GM19397 (cell line): ENCODE data around the gene MUC4.
"Not testable (repeated sequence)": the region's sequence is repeated elsewhere in the genome, so short reads cannot be mapped to it uniquely, and the experiment has no call there.

Source experiments
- ATAC-seq: cut with Tn5 transposase; IDR thresholded peaks from one replicate; pipeline ENCODE4 v1.9.1; 2021; ENCODE audit warnings: mild to moderate bottlenecking, moderate library complexity; ENCODE audit not compliant: unreplicated experiment

MUC4 gene

DNA sequence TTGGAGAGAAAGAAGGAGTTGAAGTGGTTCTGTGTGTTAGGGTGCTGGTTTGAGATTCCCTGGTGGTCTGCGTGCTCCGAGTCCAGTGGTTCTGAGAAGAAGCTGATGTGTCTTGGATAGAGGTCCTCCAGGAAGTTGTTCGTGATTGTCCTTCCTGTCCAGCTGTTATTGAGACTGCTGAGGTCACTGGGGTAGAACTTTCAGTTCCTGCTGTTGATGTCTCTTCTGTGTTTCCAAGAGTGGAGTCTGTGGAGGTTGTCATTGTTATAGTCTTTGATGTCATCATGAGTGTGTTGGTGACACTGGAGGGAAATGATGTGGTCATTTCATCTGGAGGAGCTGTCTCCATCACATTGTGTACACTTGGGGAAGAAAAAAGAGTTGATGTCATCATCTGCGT lies 20.8 kb downstream of the MUC4 start:
- no peak for ATAC-seq

DNA sequence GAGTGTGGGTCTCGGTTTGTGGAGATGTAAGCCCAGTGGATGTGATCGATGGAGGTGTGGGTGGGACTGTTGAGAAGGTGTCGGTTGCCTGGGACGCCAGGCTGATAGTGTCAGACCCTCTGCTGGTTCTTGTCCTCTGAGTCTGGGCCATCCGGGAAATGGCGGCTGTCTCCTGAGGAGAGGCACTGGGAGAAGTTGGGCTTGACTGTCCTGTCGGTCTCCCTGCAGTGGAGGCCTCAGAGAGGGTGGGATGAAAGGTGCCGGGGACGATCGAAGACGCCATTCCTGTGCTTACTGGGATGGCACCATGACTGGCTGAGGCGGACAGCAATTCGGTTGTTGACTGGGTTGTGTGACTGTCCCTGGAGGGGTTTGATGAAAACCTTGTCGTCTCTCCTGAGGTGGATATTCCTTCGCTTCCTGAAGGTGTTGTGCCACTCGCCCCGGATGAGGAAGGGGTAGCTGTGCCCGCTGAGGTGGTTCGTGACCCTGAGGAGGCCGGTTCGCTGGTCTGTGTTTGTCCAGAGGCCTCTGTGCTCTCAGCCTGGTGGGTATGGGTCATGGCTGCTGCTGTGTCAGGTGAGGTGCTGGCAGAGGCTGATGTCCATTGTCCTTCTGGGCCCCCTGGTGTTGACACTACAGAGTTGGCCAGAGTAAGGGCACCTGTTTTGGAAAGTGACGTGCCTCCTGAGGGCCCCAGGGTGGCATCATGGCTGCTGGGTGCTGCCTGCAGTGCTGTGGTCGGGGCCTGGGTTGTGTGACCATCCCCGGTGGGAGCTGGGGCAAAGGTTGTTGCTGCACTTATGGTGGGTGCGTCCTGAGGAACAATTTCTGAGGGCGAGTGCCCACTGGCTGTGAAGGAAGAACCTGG lies 22.8 kb downstream of the MUC4 start:
- ATAC-seq = no peak

DNA sequence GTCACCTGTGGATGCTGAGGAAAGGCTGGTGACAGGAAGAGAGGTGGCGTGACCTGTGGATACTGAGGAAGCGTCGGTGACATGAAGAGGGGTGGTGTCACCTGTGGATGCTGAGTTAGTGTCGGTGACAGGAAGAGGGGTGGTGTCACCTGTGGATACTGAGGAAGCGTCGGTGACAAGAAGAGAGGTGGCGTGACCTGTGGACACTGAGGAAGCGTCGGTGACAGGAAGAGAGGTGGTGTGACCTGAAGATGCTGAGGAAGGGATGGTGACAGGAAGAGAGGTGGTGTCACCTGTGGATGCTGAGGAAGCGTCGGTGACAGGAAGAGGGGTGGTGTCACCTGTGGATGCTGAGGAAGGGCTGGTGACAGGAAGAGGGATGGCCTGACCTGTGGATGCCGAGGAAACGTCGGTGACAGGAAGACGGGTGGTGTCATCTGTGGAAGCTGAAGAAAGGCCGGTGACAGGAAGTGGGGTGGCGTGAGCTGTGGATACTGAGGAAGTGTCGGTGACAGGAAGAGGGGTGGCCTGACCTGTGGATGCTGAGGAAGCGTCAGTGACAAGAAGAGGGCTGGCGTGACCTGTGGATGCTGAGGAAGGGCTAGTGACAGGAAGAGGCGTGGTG lies 25.8 kb downstream of the MUC4 start:
- not testable (repeated sequence) for ATAC-seq

DNA sequence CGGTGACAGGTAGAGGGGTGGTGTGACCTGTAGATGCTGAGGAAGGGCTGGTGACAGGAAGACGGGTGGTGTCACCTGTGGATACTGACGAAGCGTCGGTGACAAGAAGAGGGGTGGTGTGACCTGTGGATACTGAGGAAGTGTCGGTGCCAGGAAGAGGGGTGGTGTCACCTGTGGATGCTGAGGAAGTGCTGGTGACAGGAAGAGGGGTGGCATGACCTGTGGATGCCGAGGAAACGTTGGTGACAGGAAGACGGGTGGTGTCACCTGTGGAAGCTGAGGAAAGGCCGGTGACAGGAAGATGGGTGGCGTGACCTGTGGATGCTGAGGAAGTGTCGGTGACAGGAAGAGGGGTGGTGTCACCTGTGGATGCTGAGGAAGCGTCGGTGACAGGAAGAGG lies 27.7 kb downstream of the MUC4 start:
- not testable (repeated sequence) for ATAC-seq

DNA sequence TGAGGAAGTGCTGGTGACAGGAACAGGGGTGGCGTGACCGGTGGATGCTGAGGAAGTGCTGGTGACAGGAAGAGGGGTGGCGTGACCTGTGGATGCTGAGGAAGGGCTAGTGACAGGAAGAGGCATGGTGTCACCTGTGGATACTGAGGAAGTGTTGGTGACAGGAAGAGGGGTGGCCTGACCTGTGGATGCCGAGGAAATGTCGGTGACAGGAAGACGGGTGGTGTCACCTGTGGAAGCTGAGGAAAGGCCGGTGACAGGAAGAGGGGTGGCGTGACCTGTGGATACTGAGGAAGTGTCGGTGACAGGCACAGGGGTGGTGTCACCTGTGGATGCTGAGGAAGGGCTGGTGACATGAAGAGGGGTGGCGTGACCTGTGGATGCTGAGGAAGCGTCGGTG lies 30.5 kb downstream of the MUC4 start:
- ATAC-seq = not testable (repeated sequence)

DNA sequence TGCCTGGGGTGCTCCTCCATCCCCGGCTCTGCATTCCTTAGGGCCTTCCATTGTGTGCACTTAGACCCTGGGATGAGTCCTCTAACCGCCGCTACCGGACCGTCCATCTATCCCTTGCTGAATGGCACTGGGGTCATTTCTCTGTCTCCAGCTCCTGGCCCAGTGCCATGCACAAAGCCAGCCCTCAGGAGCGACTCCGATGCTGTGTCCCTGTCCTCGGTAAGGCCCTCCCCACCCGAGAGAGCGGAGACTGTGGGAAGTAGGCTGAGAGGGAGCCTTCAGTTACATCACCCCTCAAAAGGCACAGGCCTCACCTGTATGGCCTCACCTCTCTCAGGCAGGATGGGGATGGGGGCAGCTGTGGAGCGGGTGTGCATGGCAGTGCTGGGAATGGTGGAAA lies 33.8 kb downstream of the MUC4 start:
- no peak for ATAC-seq

DNA sequence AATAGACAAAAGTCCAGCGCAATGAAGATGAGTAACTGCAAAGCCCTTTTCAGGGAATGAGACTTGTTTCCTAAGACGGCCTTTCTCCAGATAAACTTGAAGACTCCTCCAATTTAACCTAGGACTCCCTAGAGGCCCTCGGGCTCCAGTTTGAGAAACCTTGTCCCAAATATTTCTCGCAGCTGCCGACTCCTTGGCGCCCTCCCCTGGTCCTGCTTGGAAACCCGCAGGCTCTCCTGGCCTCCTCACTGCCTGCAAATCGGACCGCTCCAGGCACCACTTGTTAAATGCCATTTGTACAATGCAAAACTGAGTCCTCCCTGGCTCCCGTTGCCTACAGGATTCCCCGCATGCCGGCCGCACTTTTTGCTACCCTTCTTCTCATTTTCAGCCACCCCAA lies 36.8 kb downstream of the MUC4 start:
- no peak for ATAC-seq

DNA sequence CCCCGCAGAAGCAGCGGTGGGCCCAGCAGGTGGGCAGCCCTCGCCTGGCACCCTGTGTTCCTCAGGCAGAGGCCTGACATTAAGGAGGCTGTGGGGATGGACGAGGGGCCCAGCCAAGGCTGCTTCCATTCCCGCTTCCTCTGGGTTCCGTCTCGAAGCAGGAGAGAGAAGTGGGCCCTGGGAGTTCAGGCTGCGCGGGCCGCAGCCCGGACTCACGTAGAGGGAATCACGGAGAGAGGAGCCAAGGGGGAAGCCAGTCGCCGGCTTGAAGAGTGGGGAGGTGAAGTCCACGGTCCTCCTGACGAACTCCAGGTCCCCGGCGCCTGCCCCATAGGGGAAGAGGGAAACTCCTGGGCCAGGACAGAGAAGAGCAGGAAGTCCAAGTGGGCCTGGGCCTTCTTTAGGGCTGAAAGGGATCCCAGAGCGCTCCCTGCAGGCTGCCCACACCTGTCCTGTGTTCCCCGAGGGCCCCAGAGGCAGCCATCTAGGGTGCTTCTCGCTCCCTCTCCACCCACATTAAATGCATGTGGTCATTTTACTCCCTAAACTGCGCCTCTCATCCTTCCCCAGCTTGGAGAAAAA lies 37.7 kb downstream of the MUC4 start:
- ATAC-seq = no peak

DNA sequence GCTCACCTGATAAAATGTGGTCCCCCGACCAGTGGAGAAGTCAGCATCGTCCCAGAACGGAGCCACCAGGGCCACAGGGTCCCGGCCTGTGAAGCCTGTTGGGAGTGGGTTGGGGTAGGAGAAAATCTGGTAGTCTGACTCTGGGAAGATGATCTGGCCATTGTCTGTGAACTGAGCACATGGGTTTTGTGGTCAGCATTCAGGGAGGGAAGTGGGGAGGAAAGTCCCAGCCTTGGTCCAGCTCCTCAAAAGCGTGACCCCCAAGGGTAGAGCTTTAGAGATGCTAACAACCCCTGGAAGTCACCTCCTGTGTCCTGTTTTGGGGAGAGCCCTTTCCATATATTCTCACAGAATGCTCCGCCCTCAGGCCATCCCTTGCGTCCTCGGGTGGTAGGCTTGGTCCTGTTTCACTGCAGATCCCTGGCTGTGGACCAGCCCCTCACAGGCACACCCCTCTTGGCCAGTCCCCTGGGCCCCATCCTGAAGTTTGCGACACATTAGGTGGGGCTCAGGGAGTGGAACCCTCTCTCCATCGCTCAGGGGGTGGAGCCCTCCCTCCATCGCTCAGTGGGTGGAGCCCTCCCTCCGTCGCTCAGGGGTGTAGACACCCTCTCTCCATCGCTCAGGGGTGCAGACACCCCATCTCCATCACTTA lies 40.0 kb downstream of the MUC4 start:
- ATAC-seq = no peak

DNA sequence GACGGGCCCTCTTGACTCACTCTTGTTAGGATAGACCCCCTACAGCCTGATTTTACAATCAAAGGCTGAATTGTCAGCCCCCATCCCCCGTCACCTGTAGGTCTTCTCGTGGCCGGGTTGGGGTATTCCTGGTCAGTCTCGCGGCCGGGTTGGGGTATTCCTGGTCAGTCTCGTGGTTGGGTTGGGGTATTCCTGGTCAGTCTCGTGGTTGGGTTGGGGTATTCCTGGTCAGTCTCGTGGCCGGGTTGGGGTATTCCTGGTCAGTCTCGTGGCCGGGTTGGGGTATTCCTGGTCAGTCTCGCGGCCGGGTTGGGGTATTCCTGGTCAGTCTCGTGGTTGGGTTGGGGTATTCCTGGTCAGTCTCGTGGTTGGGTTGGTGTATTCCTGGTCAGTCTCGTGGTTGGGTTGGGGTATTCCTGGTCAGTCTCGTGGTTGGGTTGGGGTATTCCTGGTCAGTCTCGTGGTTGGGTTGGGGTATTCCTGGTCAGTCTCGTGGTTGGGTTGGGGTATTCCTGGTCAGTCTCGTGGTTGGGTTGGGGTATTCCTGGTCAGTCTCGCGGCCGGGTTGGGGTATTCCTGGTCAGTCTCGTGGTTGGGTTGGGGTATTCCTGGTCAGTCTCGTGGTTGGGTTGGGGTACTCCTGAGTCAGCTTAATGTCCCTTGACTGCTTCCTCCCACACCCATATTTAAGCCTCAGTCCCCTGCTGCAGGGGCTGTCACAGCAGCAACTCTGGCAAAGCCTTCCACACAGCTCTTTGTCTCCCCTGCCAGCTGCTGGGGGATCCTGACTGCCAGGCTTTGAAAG lies 40.7 kb downstream of the MUC4 start:
- ATAC-seq = not testable (repeated sequence)

DNA sequence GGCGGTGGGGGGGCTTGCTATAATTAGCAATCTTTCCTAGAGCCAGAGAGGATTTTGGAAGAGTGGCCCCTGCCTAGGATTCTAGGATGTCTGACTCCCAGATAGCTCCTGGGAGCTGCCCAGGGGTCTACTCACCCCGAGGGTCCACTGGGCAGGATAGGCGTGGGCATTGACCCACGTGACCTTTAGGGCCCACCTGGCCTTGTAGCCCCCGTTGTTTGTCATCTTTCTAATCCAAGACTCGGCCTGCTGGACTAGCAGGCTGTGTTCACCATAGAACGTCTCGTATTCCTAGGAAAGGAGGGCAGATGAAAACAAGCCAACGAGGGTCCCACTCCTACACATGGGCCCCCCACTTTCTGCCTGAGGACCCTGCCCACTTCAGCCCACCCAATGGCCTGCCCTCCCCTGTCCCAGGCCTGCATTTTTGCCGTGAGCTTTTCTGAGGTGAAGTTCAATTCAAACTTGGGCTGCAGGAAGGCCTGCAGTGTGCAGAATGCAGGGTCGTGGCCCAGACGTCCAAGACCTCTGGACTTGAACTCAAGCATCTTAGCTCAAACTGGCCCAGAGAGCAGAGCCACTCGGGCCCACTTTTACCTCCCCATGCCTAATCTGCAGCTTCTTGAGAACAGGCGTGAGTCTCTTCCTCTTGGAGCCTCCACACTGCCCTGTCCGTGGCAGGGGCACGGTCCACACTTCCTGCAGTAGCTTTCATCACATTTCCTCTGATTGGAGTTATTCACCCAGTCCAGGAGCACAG lies 41.5 kb downstream of the MUC4 start:
- ATAC-seq = no peak

DNA sequence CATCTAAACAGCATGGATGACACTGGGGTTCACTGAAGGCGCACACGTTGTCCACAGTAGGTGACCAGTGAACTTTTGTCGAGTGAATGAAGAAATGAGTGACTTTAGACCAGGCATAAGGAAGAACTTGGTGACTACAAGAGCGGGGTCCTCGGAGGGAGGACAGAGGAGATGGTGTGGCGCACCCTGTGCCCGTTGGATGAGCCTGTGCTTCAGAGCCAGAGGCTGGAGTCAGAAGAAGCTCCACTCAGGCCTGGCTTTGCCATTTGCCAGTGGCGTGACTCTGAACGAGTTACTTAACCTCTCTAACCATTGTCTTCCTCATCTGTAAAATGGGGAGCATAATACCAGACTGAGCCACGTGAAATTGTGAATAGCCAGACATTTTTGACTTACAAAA lies 42.2 kb downstream of the MUC4 start:
- ATAC-seq = no peak

DNA sequence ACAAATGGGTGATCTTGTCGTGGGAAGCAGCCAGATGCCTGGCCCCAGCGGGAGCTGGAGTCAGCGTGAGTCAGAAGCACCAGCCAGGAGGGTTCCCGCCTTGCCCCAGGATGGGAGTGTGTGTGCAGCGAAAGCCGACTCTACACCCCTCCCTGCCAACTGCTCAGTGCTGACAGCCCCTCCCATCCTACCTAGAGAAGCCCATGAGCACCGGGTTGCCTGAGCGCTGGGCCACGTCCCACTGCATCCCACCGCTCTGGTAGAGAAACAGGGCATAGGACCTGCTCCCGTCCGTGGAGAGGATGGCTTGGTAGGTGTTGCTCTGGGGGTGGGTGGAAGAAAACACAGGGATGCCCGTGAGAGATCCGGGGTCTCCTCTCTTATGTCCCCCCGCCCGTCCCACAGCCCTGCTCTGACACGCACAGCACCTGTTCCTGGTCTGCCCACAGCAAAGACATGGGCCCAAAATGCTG lies 42.9 kb downstream of the MUC4 start:
- ATAC-seq = no peak

DNA sequence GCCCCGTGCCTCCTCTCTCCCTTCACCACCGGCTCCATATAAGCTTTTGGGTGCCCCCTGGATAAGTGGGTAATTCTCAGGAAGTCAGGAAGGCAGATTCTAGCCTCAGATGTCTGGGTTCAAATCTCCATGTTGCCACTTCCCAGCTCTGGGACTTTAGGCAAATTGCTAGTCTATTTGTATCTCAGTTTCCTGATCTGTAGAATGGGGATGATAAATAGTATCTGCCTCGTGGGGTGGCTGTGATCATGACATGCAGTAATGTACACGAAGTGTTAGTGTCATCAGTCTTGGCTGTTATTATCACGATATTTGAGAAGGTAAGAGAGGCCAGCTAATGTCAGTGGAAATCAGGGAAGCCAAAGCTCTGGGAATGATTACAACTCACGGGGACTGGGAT lies 43.3 kb downstream of the MUC4 start:
- no peak for ATAC-seq

DNA sequence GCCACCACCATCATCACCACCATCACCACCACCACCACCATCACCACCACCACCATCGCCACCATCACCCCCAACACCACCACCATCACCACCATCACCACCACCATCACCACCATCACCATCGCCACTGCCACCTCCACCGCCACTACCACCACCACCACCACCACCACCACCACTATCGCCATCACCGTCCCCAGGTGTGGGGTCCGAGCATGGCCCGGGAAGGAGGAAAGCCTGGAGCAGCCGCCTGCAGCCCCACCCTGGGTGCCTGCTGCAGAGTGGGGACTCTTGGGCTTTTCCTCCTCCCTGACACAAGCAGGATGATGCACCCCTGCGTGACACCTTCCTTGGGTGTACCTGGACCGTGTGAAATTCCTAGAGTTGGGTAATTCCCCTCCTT lies 43.9 kb downstream of the MUC4 start:
- no peak for ATAC-seq

DNA sequence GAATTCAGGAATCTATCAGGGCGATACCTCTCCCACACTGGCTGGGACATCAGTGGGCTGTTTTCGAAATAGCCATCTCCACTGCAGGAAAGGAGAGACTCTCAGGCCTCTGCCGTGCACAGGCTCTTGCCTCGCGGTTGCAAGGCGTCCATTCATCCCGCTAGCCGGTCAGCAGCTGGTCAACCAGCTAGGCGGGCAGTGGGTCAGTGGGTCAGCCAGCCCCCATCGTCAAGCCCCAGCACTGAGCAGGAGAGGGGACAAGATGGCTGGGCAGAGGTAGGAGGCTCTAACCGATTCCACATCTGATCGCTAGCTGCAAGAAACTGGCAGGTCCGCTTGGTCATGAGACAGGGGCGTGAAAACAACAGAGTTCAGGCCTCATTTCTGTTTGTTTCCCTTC lies 45.1 kb downstream of the MUC4 start:
- ATAC-seq = no peak

DNA sequence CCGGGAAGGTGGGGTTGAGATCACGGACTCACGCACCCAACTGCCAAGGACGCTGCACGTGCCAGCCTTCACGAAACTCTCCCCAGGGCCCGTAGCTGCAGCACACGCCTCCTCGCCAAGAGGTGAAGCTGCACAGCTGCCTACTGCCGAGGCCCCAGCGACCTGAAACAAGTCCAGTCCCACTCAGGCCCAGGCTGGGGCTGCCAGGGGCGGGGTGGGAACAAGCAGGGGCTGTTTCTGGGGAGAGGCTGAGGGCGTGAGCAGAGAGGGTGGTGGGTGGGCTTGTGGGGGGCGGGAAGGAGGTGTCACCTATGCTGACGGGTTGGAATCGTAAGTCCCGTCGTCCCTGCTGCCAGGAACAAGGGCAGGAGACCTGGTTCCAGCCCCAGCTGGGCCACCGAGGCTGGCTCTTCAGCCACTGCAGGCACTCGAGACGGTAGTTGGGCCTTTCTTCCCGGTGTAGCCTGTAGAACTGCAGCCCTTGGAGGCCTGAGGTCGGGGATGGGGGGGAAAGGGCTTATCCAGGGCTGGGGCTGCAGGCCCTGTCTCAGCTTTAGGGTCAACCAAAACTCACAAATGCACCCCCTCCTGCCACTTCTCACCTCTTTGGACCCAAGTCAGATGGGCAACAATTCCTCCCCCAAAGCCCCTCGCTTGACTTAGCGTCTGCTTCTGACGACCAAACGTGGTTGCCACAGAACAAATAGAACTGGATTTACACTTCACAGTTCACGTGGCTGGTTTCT lies 46.6 kb downstream of the MUC4 start:
- no peak for ATAC-seq

DNA sequence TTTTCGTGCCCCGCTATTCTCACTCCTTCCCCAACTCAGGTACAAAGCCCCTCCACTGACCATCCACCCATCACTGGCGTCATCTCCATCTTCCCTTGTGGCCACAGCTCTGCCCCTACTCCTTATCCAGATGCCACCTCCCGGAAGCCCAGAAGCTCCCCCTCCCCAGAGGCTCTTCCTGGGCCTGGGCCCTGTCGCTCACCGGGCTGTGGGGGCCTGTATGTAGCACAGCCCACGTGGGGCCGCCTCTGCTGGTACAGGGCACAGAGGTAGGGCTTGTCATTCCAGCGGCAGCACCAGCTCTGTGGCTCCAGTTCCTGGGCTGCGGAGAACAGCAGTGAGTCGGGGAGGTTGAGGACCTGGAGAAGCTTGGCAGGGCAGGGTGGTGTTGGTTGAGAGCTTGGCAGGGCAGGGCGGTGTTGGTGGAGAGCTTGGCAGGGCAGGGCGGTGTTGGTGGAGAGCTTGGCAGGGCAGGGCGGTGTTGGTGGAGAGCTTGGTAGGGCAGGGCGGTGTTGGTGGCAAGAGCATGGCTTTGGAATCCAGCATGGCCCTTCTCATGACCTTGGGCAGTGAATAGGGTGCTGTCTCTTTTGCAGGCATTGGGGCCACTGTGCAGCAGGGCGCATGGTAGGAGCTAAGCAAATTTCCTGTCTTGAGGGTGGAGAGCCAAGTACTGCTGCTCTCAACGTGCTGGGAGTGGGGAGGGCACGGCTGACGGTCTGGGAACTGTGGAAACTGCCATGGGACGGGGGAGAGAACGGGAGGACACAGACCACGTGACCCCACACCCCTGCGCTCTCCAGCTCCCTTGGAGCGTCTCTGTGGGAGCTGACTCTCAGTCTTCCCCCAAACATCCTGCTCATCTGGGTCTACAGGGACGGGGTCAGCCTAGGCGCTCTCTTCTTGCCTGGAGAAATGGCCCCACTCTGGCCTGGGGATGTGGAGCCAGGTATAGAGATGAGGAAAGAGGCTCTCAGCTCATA lies 47.6 kb downstream of the MUC4 start:
- no peak for ATAC-seq
